MM.1S (cell line): Measurements from ENCODE around the gene GRB2.
A peak's percentile ranks its signal among the peaks of the same experiment; 100 is the strongest.

ENCODE experiments used
- DNase-seq: peaks from one replicate; pipeline ENCODE4 v3.0.0-alpha.2; 2015
- H2AFZ ChIP-seq: fragments of 300-600 bp; sonication (generic); 2 replicates; pipeline ENCODE4 v1.6.0; 2016; ENCODE audit warnings: antibody characterized with exemption, low read length
- H3F3A ChIP-seq: fragments of 300-600 bp; sonication (generic); 2 replicates; pipeline ENCODE4 v1.6.1; 2016; ENCODE audit warnings: mild to moderate bottlenecking, antibody characterized with exemption, low read length, moderate library complexity, mixed read lengths; ENCODE audit not compliant: insufficient read depth
- H3K27ac ChIP-seq: fragments of 300-600 bp; sonication (generic); 2 replicates; pipeline ENCODE4 v1.5.1; 2016; ENCODE audit warnings: mild to moderate bottlenecking, low read length
- H3K27me3 ChIP-seq: fragments of 300-600 bp; sonication (generic); replicated peaks from 2 replicates; pipeline ENCODE4 v1.6.0; 2016; ENCODE audit warnings: low read length; ENCODE audit not compliant: insufficient read depth
- H3K36me3 ChIP-seq: fragments of 300-600 bp; sonication (generic); replicated peaks from 2 replicates; pipeline ENCODE4 v1.6.1; 2016; ENCODE audit warnings: mild to moderate bottlenecking, low read length, mixed read lengths; ENCODE audit not compliant: insufficient read depth
- H3K4me1 ChIP-seq: fragments of 300-600 bp; sonication (generic); 2 replicates; pipeline ENCODE4 v1.6.1; 2016; ENCODE audit warnings: low read length, mixed read lengths
- H3K4me2 ChIP-seq: fragments of 300-600 bp; sonication (generic); 2 replicates; pipeline ENCODE4 v1.6.0; 2016; ENCODE audit warnings: low read depth, low read length
- H3K4me3 ChIP-seq: fragments of 300-600 bp; sonication (generic); 2 replicates; pipeline ENCODE4 v1.5.1; 2016; ENCODE audit warnings: low read length, mixed read lengths
- H3K79me2 ChIP-seq: fragments of 300-600 bp; sonication (generic); 2 replicates; pipeline ENCODE4 v1.6.1; 2016; ENCODE audit warnings: mixed run types, low read length, mixed read lengths
- H3K9ac ChIP-seq: fragments of 300-600 bp; sonication (generic); 2 replicates; pipeline ENCODE4 v1.6.1; 2016; ENCODE audit warnings: low read length, mixed read lengths
- H3K9me2 ChIP-seq: fragments of 300-600 bp; sonication (generic); replicated peaks from 2 replicates; pipeline ENCODE4 v1.6.1; 2016; ENCODE audit warnings: mild to moderate bottlenecking, low read length, mixed read lengths; ENCODE audit not compliant: insufficient read depth
- H3K9me3 ChIP-seq: fragments of 300-600 bp; sonication (generic); replicated peaks from 2 replicates; pipeline ENCODE4 v1.6.1; 2016; ENCODE audit warnings: mild to moderate bottlenecking, low read length, mixed read lengths; ENCODE audit not compliant: insufficient read depth
- H4K20me1 ChIP-seq: fragments of 300-600 bp; sonication (generic); 2 replicates; pipeline ENCODE4 v1.6.1; 2016; ENCODE audit warnings: mild to moderate bottlenecking, low read length, moderate library complexity, mixed read lengths; ENCODE audit not compliant: insufficient read depth
- EZH2 ChIP-seq: fragments of 300-600 bp; sonication (generic); optimal IDR thresholded peaks from 2 replicates; pipeline ENCODE3; 2017; ENCODE audit warnings: low read depth, mild to moderate bottlenecking, antibody characterized with exemption, low read length, mixed read lengths
- EZH2phosphoT487 ChIP-seq: fragments of 300-600 bp; sonication (generic); IDR thresholded peaks from 2 replicates; pipeline ENCODE4 v1.6.1; 2018; ENCODE audit warnings: antibody characterized with exemption, low read length
- TF ChIP-seq, protein P1 (sequence below): fragments of 300-600 bp; sonication (generic); IDR thresholded peaks from 2 replicates; pipeline ENCODE4 v1.5.1; 2016; ENCODE audit warnings: antibody characterized with exemption, low read length, mixed read lengths

Gene GRB2

DNA sequence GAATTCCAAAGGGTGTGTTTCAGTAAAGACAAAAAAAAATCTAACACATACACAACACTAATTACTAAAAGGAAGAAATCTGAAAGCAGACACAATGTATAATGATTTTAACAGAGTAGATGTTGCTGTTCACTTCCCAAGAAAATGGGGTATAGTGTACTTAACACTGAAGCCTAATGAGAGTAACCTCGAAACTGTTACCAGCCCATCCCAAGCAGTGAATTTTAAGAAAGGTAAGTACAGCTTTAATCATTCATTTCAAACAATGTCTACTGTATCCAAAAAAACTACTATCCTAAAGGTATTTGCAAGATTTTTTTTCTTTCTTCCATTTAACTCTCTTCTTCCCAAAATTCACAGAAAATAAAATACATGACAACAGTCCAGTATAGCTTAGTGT, 8.3 kb downstream of the GRB2 start:
- H3K79me2 ChIP-seq: peaks cover 100% of the 10 kb centered on the region
- no peaks in the 10 kb centered on the region for H3K9me2 ChIP-seq
- H3K27ac ChIP-seq: no peak overlapping the region
- no peaks in the 10 kb centered on the region for H3K9me3 ChIP-seq
- H3K36me3 ChIP-seq: no peaks in the 10 kb centered on the region
- H3K4me1 ChIP-seq: peaks cover 24% of the 10 kb centered on the region
- H3K27me3 ChIP-seq: no peaks in the 10 kb centered on the region
- H4K20me1 ChIP-seq: peaks cover 26% of the 10 kb centered on the region
- H3K9ac ChIP-seq: no peak overlapping the region
- DNase-seq: no peak
- H2AFZ ChIP-seq: no peak overlapping the region
- peaks cover 16% of the 10 kb centered on the region for H3F3A ChIP-seq
- no peak overlapping the region for H3K4me2 ChIP-seq
- H3K4me3 ChIP-seq: no peak overlapping the region
- no peak for TF ChIP-seq EZH2phosphoT487
- TF ChIP-seq, protein P1, sequence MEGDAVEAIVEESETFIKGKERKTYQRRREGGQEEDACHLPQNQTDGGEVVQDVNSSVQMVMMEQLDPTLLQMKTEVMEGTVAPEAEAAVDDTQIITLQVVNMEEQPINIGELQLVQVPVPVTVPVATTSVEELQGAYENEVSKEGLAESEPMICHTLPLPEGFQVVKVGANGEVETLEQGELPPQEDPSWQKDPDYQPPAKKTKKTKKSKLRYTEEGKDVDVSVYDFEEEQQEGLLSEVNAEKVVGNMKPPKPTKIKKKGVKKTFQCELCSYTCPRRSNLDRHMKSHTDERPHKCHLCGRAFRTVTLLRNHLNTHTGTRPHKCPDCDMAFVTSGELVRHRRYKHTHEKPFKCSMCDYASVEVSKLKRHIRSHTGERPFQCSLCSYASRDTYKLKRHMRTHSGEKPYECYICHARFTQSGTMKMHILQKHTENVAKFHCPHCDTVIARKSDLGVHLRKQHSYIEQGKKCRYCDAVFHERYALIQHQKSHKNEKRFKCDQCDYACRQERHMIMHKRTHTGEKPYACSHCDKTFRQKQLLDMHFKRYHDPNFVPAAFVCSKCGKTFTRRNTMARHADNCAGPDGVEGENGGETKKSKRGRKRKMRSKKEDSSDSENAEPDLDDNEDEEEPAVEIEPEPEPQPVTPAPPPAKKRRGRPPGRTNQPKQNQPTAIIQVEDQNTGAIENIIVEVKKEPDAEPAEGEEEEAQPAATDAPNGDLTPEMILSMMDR: no peak
- TF ChIP-seq EZH2: no peak

DNA sequence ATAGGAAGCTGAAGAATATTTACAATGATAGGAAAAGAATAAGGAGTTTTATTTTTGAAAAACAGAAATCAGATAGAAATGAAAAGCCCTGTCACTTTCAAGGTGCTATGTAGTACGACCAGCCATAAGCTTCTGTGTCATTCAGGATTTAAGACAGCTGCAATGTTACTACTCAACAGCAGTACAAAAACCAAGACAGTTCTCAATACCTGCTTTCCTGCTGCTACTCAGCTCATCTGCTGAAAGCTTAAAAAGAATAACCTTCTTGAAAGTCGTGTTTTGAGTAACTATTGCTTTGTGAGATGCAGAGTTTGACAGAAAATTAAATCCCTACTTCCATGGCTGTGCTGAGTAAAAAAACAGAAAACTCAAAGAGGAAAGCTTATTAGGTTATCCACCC, 8.7 kb downstream of the GRB2 start:
- no peak overlapping the region for H3K27ac ChIP-seq
- H3F3A ChIP-seq: peaks cover 16% of the 10 kb centered on the region
- peaks cover 22% of the 10 kb centered on the region for H4K20me1 ChIP-seq
- H3K9ac ChIP-seq: no peak overlapping the region
- no peak overlapping the region for H2AFZ ChIP-seq
- peaks cover 100% of the 10 kb centered on the region for H3K79me2 ChIP-seq
- no peaks in the 10 kb centered on the region for H3K9me2 ChIP-seq
- peaks cover 24% of the 10 kb centered on the region for H3K4me1 ChIP-seq
- DNase-seq: no peak
- H3K4me3 ChIP-seq: no peak overlapping the region
- no peaks in the 10 kb centered on the region for H3K27me3 ChIP-seq
- no peaks in the 10 kb centered on the region for H3K9me3 ChIP-seq
- H3K4me2 ChIP-seq: no peak overlapping the region
- TF ChIP-seq EZH2phosphoT487: no peak
- TF ChIP-seq EZH2: no peak
- TF ChIP-seq, protein P1: no peak
- H3K36me3 ChIP-seq: no peaks in the 10 kb centered on the region

DNA sequence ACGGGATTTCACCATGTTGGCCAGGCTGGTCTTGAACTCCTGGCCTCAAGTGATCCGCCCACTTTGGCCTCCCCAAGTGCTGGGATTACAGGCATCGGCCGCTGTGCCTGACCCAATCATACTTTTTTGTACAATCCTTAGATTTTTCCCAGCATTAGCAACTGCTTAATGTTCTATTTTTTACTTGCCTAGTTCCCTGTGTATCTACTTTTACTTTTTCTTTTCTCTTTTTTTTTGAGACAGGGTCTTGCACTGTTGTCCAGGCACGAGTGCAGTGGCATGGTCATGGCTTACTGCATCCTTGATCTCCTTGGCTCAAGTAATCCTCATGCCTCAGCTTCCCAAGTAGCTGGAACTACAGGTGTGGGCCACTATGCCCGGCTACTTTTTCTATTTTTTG, 9.5 kb downstream of the GRB2 start:
- H3K4me2 ChIP-seq: peak overlapping the region; percentile 82; the same call in 1 of the 2 replicates
- no peak for TF ChIP-seq EZH2
- TF ChIP-seq EZH2phosphoT487: no peak
- TF ChIP-seq, protein P1: no peak
- H3K79me2 ChIP-seq: peaks cover 100% of the 10 kb centered on the region
- H3K9ac ChIP-seq: no peak overlapping the region
- no peaks in the 10 kb centered on the region for H3K9me2 ChIP-seq
- peaks cover 16% of the 10 kb centered on the region for H3F3A ChIP-seq
- no peak overlapping the region for H3K4me3 ChIP-seq
- no peaks in the 10 kb centered on the region for H3K36me3 ChIP-seq
- no peak for DNase-seq
- no peaks in the 10 kb centered on the region for H3K9me3 ChIP-seq
- H4K20me1 ChIP-seq: peaks cover 17% of the 10 kb centered on the region
- H3K27me3 ChIP-seq: no peaks in the 10 kb centered on the region
- H3K27ac ChIP-seq: no peak overlapping the region
- no peak overlapping the region for H2AFZ ChIP-seq
- peaks cover 24% of the 10 kb centered on the region for H3K4me1 ChIP-seq
